GM12878 (cell line): Measurements from ENCODE around the gene FERMT1. TPM values are rescaled to one million over a fixed set of nuclear protein-coding genes. Genes with fewer than 3 reads are reported as not detected.

Experiments used
- ATAC-seq: fragments of 200-7000 bp; cut with Tn5 transposase; 3 replicates; pipeline ENCODE4 v1.9.1; 2020; ENCODE audit warnings: mild to moderate bottlenecking, moderate library complexity
- BruUV-seq: library from RNA; stranded (reverse); fragments of 400-500 nt; replicated peaks from 2 replicates; lab custom pipeline; 2021; lab: Mats Ljungman, UMichigan
- CTCF ChIA-PET: fragments of 300-600 bp; sonication (Branson Sonifier 250); formaldehyde crosslinking; extraction: SDS; loops from one replicate; lab custom pipeline; 2021; ENCODE audit warnings: inconsistent platforms; lab: Yijun Ruan, JAX
- POLR2A ChIA-PET: fragments of 350-600 bp; formaldehyde crosslinking; extraction: SDS; loops from one replicate; lab custom pipeline; 2021; ENCODE audit warnings: inconsistent platforms; lab: Charles Lee
- RAD21 ChIA-PET: fragments of 300-600 bp; sonication (Branson Sonifier 250); formaldehyde crosslinking; loops from one replicate; lab custom pipeline; 2023; ENCODE audit warnings: antibody characterized with exemption; ENCODE audit not compliant: unreplicated experiment; lab: Charles Lee
- SMC1A ChIA-PET: fragments of 300-600 bp; sonication (Branson Sonifier 250); formaldehyde crosslinking; loops from one replicate; lab custom pipeline; 2023; ENCODE audit not compliant: unreplicated experiment, uncharacterized antibody; lab: Charles Lee
- DNase-seq: peaks from one replicate; pipeline ENCODE4 v3.0.0-alpha.2; 2011; ENCODE audit warnings: low read depth, low spot score
- FAIRE-seq: peaks from 3 replicates; lab custom pipeline; 2011; peaks lifted over from hg19 to GRCh38; lab: Jason Lieb, UNC
- H2AFZ ChIP-seq: 2 replicates; pipeline ENCODE4 v1.6.0; 2011; ENCODE audit warnings: low read depth, low read length, control low read depth; ENCODE audit not compliant: control insufficient read depth
- H3K27ac ChIP-seq: 2 replicates; pipeline ENCODE4 v1.5.1; 2011; ENCODE audit warnings: control low read depth; ENCODE audit not compliant: control insufficient read depth, insufficient read depth
- H3K27me3 ChIP-seq, 2 experiments: replicated peaks in 1 of 2; 2 replicates each; pipeline versions ENCODE4 v1.6.0 to v1.6.1; 2011; ENCODE audit warnings: low read length in 1 of 2; ENCODE audit not compliant: control insufficient read depth in 2 of 2, insufficient read depth in 2 of 2
- H3K36me3 ChIP-seq, 2 experiments: 2 replicates each; pipeline ENCODE4 v1.5.1; 2011; ENCODE audit warnings: low read length in 1 of 2; ENCODE audit not compliant: control insufficient read depth in 2 of 2, insufficient read depth in 2 of 2
- H3K4me1 ChIP-seq: 2 replicates; pipeline ENCODE4 v1.6.1; 2011; ENCODE audit warnings: mild to moderate bottlenecking, low read length, moderate library complexity, mixed read lengths; ENCODE audit not compliant: control insufficient read depth, insufficient read depth
- H3K4me2 ChIP-seq: 2 replicates; pipeline ENCODE4 v1.6.0; 2011; ENCODE audit warnings: control low read depth; ENCODE audit not compliant: control insufficient read depth, insufficient read depth
- H3K4me3 ChIP-seq: fragments of 200-600 bp; sonication (generic); 2 replicates; pipeline ENCODE4 v1.5.1; 2016
- H3K79me2 ChIP-seq: 2 replicates; pipeline ENCODE4 v1.6.0; 2011; ENCODE audit warnings: low read length; ENCODE audit not compliant: control insufficient read depth, insufficient read depth
- H3K9ac ChIP-seq: 2 replicates; pipeline ENCODE4 v1.8.0; 2011; ENCODE audit warnings: low read length, control low read depth, mixed read lengths; ENCODE audit not compliant: control insufficient read depth, insufficient read depth
- H3K9me3 ChIP-seq: replicated peaks from 3 replicates; pipeline ENCODE4 v1.5.1; 2011; ENCODE audit warnings: mild to moderate bottlenecking, low read length; ENCODE audit not compliant: control insufficient read depth, insufficient read depth
- H4K20me1 ChIP-seq: 2 replicates; pipeline ENCODE4 v1.6.0; 2011; ENCODE audit not compliant: control insufficient read depth, insufficient read depth
- ATF7 ChIP-seq: fragments of 450-650 bp; IDR thresholded peaks from 2 replicates; pipeline ENCODE4 v1.6.1; 2016; ENCODE audit warnings: low read depth, mild to moderate bottlenecking
- JUND ChIP-seq: IDR thresholded peaks from 2 replicates; pipeline ENCODE4 v1.6.1; 2012; ENCODE audit warnings: low read depth, mild to moderate bottlenecking, low read length, improper control_type of control experiment, moderate library complexity
- MEF2B ChIP-seq: fragments of 450-650 bp; IDR thresholded peaks from 2 replicates; pipeline ENCODE4 v1.6.1; 2018; ENCODE audit warnings: mild to moderate bottlenecking, moderate library complexity; ENCODE audit not compliant: partially characterized antibody, poor library complexity, severe bottlenecking
- PML ChIP-seq: IDR thresholded peaks from 2 replicates; pipeline ENCODE4 v1.6.1; 2012; ENCODE audit warnings: low read length, inconsistent platforms
- SMAD5 ChIP-seq: IDR thresholded peaks from 2 replicates; pipeline ENCODE4 v1.6.1; 2016; ENCODE audit warnings: antibody characterized with exemption, low read depth
- WGBS: methylation state at CpG from one replicate; pipeline ENCODE4 v1.1.6; 2016; ENCODE audit warnings: low lambda C conversion rate; ENCODE audit not compliant: insufficient replicate concordance, insufficient coverage; ENCODE audit errors: missing lambda C conversion rate; 5-methylcytosine and 5-hydroxymethylcytosine counted together
- in situ Hi-C: fragments of 300-500 bp; cut with MboI; formaldehyde crosslinking; loops from 9 replicates; pipeline ENCODE4 v1.14.3; 2018; ENCODE audit warnings: mixed read lengths
- intact Hi-C: fragments of 100-400 bp; cut with micrococcal nuclease; formaldehyde crosslinking; loops from one replicate; pipeline ENCODE4 v1.14.2; 2022; ENCODE audit not compliant: unreplicated experiment
- polyA plus RNA-seq, 11 experiments: library from polyadenylated mRNA; depleted of rRNA in 4 of 11; unstranded in 6 of 11; stranded (reverse) in 5 of 11; fragments of >200 nt; fragmentation: Nextera tagmentation in 4 of 11; fragmentation: Illumina TruSeq in 1 of 11; extraction: Ambion mirVana in 4 of 11; extraction: Trizol in 1 of 11; gene quantifications; 1 replicate in 1 of 11; 2 replicates in 10 of 11; pipeline versions ENCODE4 v1.2.1 to v1.2.3, GENCODE V29; 2011 to 2016; ENCODE audit warnings: inconsistent platforms in 2 of 11, missing spikeins in 2 of 11, low read depth in 1 of 11
- total RNA-seq, 4 experiments: library from RNA; depleted of rRNA in 3 of 4; stranded (reverse); fragments of >200 nt in 3 of 4; fragmentation: Illumina TruSeq in 1 of 4; extraction: Trizol in 1 of 4; gene quantifications; 2 replicates each; pipeline versions ENCODE4 v1.2.1 to v1.2.3, GENCODE V29; 2013 to 2021
- TF ChIP-seq, protein P1 (sequence below): fragments of 450-650 bp; IDR thresholded peaks from 2 replicates; pipeline ENCODE4 v1.6.1; 2017; ENCODE audit warnings: mild to moderate bottlenecking

Gene FERMT1
- total and polyA plus RNA-seq, 10 of the 15 experiments (the other 5 are each of a cell fraction or from before 2014, with no cell fraction given) = 0.04 to 3.1 (median 0.45) TPM

DNA sequence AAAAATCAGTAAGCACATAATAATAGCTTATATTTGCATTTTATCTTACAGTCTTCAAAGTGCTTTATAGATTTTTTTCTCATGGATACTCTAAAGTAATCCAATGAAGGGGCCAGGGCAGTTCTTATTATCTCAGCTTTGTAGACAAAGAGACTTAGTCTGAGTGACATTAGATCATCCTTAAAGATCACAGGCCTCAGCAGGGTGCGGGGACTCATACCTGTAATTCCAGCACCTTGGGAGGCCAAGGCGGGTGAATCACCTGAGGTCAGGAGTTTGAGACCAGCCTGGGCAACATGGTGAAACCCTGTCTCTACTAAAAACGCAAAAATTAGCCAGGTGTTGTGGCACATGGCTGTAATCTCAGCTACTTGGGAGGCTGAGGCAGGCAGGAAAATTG lies 14.5 kb downstream of the FERMT1 start:
- 21% methylated on average over 3 of the region's 3 CpGs for WGBS
- BruUV-seq = no TSS peak
- SMC1A ChIA-PET = interaction anchor here (1.0 to 1.4 kb wide), 2 partner anchors 12 kb away, joined by 3 read pairs; no protein-coding TSS in a partner anchor

More for the DNA sequence above, 14.5 kb downstream of the FERMT1 start:
- H3K27ac ChIP-seq = no peak overlapping the region
- H3K79me2 ChIP-seq = no peaks in the 10 kb centered on the region
- ChIA-PET RAD21 (no interaction called here), CTCF (interaction anchor here (0.7 kb wide), 1 partner anchor 17 kb away, joined by 3 read pairs; no protein-coding TSS in a partner anchor), POLR2A (interaction anchor here (0.6 kb wide), 1 partner anchor 465 kb away, joined by 5 read pairs; no protein-coding TSS in a partner anchor)
- ATAC-seq = no peak
- H3K36me3 ChIP-seq = no peaks in the 10 kb centered on the region
- no peaks in the 10 kb centered on the region for H3K27me3 ChIP-seq
- no peaks in the 10 kb centered on the region for H3K4me1 ChIP-seq
- in situ Hi-C loops = no loop called here
- H2AFZ ChIP-seq = no peak overlapping the region
- FAIRE-seq = no peak
- no peak overlapping the region for H3K9ac ChIP-seq
- no peaks in the 10 kb centered on the region for H3K9me3 ChIP-seq
- DNase-seq = no peak
- intact Hi-C loops = no loop called here
- H4K20me1 ChIP-seq = no peaks in the 10 kb centered on the region
- TF ChIP-seq PML (no peak), JUND (no peak), SMAD5 (no peak), ATF7 (no peak), MEF2B (no peak)
- TF ChIP-seq, protein P1, sequence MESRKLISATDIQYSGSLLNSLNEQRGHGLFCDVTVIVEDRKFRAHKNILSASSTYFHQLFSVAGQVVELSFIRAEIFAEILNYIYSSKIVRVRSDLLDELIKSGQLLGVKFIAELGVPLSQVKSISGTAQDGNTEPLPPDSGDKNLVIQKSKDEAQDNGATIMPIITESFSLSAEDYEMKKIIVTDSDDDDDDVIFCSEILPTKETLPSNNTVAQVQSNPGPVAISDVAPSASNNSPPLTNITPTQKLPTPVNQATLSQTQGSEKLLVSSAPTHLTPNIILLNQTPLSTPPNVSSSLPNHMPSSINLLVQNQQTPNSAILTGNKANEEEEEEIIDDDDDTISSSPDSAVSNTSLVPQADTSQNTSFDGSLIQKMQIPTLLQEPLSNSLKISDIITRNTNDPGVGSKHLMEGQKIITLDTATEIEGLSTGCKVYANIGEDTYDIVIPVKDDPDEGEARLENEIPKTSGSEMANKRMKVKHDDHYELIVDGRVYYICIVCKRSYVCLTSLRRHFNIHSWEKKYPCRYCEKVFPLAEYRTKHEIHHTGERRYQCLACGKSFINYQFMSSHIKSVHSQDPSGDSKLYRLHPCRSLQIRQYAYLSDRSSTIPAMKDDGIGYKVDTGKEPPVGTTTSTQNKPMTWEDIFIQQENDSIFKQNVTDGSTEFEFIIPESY = no peak
- H3K4me3 ChIP-seq = no peak overlapping the region
- no peak overlapping the region for H3K4me2 ChIP-seq
